ENCODE data around the gene FAM9B.

DNA sequence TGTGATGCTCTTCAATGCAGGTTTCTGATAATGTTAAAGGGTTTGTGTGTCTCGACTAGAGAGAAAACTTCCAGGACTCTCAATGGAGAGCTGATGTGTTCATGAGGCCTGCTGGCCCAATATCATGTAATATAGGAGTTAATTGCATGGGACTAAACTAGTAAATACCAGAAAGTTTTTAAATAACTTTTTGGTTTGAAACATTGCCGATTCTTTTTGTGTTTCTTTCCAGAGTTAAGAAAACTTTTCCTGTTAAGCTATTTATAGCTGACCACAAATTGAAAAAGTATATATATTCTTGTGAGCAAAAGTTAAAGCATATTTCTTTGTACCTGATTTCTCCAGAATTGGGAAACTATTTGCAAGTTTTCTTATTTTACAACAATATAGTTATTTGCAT lies 49.7 kb downstream of the FAM9B start:
- TF ChIP-seq, protein P1, sequence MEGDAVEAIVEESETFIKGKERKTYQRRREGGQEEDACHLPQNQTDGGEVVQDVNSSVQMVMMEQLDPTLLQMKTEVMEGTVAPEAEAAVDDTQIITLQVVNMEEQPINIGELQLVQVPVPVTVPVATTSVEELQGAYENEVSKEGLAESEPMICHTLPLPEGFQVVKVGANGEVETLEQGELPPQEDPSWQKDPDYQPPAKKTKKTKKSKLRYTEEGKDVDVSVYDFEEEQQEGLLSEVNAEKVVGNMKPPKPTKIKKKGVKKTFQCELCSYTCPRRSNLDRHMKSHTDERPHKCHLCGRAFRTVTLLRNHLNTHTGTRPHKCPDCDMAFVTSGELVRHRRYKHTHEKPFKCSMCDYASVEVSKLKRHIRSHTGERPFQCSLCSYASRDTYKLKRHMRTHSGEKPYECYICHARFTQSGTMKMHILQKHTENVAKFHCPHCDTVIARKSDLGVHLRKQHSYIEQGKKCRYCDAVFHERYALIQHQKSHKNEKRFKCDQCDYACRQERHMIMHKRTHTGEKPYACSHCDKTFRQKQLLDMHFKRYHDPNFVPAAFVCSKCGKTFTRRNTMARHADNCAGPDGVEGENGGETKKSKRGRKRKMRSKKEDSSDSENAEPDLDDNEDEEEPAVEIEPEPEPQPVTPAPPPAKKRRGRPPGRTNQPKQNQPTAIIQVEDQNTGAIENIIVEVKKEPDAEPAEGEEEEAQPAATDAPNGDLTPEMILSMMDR (conservative IDR thresholded peaks at IDR 0.05): no peak
- TF ChIP-seq EZH2 (IDR thresholded peaks at IDR 0.05; ENCODE audit: low read depth): no peak

Data from PC-9 (cell line).